Middle frontal gyrus (tissue), 1 donor: Measurements from ENCODE around the gene SYNJ2.

Experiments
- DNase-seq: peaks from one replicate; pipeline ENCODE4 v3.0.0-alpha.2; 2015; ENCODE audit warnings: low spot score; ENCODE audit errors: extremely low spot score

The SYNJ2 gene

DNA sequence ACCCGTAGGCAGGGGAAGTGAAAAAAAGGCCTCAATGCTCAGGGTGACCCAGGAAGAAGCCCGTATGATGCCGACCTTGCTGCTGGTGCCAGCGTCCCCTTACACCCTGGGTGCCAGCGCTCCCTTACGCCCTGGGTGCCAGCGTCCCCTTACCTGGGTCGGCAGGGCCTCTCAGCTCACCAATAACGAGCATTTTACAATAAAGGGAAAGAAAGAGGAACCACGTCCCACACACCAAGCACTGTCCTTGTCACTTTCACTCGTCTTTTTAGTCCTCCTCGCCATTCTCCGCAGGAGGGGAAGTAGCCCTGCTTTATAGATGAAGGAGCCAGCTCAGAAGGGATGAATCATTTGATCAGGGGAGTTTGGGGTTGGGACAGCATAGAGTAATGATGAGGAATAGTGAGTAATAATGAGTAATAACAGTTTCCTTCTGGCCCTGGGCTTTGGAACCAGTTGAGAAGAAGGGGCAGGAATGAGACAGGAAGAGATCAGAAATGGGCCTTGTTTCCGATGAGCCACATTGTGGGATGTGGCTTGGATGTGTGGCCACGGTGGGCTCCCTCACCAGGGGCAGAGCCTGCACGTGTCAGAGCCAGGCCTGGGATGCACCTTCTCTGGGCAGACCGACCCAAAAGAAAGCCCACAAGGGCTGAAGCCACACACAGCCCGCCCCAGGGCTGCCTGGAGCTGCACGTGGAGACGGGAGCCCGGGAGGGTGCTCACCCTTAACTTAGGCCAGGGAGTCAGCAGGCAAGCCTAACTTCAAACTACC, 75.7 kb downstream of the SYNJ2 start:
- no peak for DNase-seq

DNA sequence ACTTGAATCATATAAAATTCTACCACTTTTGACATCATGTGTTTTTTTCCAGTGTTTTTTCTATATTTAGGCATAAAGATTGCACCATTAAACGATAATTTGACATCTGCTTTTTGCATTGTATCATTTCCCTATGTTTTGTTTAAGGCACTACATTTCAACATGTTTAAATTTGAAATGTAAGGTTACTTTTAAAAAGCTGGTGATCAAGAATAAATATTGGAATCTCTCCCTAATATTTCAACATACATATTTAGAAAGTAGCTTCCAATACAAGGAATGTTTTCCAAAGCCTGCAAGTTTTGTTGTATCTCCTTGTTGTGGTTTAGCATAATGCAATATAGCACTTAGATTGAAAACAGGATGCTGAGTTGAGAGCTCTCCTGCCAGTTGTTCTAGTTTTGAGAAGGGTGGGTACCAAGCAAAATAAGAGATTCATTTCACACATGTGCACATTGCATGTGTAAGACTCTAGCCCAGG, 76.5 kb downstream of the SYNJ2 start:
- DNase-seq = no peak

DNA sequence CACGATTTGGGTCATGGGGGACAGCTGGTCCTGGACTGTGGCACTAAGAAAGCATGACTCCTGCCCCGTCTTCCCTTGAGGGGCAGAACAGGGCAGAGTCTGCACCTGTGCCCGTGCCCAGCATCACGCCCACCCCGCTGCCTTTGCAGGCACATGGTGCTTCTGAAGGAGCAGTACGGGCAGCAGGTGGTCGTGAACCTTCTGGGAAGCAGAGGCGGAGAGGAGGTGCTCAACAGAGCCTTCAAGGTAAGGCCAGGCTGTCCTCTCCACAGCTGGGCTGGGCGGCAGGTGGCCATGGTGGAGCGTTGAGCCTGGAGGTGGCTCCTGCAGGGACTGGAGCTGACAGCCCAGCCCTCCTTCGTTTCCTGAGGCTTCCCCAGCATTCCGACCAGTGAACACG, 77.4 kb downstream of the SYNJ2 start:
- no peak for DNase-seq

DNA sequence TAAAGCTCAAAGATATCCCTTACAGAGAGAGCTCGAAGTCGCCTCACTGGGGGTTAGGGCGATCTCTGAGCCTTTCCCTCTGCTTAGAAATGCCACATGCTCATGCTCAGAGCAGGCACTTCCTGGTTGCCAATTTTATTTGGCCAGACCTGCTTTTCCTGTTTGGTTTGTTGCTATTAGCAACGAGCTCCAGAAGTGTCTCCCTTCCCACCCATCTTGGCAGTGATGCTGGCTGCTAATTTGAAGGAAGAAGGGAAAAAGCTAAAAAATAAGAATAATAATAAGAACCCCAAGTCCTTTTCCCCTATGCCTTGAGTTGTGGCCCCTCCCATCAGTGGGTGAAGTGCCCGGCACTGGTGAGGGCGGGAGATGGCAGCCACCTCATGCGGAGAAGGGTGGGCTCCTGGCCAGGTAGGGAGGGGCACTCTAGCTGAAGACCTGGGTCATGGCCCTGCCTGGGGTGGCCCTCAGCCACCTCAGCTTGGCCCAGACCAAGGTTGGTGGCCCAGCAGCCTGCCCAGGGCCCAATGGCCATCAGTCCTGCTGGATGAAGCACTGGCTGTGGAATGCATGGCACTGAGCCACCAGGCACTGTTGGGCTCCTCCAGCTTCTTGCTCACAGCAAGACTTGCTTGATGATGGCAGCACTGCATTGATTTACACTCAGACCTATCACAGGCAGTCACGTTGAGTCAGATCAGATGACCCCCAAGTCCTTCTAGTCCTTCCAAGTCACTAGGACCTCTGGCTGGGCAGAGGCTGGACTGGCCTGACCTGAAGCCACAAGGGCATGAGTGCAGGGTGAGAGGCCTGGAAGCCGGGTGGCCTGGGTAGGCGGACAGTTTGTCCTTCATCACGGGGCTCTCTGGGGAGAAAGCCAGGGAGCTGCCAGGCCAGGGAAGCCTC, 79.0 kb downstream of the SYNJ2 start:
- DNase-seq = peak; percentile 65

DNA sequence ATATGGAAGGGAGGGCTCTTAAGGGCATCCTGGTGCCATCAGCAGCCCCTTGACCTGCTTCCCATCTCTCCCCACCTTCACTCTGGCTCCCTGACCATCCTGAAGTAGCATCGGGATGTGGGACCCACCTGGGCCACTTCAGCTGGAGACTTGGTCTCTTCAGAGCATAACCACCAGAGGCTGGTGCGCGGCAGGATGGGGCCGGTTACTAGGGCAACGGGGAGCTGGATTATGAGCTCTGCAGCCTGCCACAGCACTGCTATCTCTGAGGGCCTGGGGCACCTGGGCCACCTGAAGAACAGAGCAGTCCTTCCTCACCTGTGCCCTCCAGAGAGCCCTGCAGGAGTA, 79.7 kb downstream of the SYNJ2 start:
- DNase-seq = no peak

DNA sequence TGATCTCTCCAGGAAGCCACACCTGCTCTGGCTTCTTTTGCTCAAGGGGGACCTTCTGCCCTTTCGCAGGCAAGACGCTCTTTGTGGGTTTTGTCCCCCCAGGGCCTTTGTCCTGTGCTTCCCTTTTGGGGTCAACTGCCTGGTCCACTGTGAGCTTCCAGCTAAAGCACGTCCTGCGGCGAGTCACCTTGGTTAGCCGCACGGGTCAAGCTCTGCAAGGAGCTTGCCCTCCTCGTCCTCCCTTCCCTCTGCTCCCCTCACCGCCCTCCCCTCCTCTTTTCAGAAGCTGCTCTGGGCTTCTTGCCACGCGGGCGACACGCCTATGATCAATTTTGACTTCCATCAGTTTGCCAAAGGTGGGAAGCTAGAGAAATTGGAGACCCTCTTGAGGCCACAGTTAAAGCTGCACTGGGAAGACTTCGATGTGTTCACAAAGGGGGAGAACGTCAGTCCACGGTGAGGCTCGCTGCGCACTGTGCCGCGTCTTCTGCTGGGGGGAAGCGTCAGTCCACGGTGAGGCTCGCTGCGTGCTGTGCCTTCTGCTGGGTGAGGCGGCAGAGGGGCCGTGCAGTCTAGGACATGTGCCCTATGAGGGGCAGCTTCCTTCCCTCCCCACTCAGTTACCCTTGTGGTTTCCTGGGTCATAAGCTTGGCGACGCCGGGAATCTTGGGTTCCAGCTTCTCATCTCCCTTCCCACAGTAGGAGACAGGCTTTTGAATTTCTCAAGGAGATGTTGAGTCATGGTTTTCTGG, 80.2 kb downstream of the SYNJ2 start:
- no peak for DNase-seq

DNA sequence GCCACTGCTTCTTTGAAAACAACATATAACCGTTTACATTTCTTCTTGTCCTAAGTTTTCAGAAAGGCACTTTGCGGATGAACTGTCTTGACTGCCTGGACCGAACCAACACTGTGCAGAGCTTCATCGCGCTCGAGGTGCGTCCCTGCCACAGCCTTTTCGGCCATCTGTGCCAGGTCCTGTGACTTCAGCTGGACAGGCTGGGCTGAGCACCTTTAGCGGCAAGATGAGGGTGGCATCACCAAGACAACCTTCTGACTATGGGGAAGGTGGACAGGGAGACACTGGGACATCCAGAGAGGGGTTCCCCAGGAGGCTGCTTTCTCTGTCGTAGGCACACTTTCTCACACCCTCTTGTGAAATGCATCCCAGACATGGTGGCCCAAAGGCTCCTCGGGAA, 82.1 kb downstream of the SYNJ2 start:
- DNase-seq = no peak

DNA sequence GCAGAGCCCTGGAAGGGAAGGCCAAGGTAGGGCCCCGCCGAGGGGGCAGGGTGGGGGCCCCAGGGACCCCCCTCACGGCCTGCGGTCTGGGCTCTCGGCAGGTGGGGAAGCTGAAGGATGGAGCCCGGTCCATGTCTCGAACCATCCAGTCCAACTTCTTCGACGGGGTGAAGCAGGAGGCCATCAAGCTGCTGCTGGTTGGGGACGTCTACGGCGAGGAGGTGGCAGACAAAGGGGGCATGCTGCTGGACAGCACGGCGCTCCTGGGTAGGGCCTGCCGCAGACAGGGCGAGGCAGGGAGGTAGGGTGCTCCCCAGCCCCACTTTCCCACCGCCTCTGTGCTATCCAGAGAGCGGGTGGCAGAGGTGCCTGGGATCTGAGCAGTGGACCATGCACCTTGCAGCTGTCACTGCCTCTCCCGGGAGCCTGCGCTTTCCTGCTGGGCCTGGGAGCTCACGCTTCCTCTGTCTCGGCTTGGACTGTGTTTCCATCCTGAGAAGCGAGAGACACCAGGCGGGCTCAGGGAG, 83.1 kb downstream of the SYNJ2 start:
- no peak for DNase-seq

DNA sequence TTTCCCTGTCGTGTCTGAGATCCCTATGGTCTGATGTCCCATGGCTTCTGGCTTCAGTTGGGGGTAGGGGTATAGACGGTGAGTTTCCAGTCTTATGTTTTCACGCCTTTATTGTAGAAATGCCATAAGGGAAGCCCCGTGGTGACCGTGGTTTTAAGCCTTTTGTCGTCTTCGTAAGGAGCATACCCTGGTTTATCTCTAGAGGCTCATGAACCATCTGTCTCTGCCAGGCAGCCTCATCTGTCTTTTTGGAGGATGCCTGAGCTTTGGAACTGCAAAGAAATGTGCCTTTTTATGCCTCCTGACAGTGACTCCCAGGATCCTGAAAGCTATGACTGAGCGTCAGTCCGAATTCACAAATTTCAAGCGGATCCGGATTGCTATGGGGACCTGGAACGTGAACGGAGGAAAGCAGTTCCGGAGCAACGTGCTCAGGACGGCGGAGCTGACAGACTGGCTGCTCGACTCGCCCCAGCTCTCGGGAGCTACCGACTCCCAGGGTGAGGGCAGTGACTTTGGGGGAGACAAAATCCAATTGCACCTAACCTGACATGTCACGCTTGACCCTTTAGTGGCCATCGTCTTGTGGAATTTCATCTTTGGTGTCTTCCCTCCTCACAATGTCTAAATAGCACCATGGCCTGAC, 84.6 kb downstream of the SYNJ2 start:
- DNase-seq = no peak

DNA sequence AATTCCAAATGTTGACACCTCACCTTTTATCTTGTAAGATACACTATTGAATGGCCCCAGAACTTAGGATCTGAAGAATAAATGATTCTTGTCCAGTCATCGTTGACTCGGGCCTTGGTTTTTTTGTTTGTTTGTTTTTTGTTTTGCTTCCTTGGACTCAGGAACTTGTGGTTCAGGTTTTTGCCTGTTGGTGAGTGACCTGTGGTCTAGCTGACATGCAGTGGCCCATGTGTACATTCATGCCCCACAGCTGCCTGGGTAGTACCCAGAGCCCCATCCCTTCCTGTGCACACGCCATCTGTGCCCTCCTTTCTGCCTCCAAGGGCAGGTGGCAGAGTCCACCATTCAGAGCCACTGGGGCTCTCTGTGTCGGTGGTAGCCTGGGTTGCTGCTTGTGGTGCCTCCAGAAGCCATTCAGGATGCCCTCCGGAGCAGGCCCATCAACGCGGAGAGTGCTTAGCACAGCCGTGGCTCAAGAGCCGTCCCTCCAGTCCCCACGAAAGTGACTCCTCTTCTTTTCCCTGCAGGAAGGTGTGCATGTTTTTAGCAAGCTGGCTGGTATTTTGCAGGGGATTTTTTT, 85.9 kb downstream of the SYNJ2 start:
- no peak for DNase-seq

DNA sequence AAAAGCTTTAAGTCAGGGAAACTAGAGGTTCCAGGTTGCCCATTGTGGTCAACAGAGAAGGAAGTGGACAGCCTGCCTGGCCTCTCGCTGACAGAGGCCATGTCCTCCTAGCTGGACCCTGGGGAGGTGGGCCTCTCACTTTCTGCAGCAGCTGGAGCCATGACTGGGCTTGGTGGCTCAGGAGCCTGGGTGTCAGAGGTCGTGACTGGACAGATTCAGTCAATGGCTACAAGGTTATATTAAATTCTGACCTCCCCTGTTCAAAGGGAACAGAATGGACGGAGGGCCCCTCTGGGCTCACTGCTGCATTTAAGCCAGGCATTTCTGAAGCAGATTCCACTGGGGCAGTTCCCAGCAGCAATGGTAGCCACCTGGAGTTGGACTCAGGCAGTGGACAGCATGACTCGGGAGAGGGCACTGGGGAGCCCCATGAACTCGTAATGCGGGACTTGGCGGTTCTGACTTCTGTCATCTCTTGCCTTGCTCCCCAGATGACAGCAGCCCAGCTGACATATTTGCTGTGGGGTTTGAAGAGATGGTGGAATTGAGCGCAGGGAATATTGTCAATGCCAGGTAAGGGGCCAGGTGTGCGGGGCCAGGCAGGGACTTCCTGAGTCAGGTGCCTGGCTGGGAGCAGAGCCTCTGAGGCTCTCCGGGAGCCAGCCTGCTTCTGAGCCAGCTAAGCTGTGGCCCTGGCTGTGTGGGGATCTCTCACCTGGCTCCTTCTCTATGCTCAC, 86.7 kb downstream of the SYNJ2 start:
- no peak for DNase-seq

DNA sequence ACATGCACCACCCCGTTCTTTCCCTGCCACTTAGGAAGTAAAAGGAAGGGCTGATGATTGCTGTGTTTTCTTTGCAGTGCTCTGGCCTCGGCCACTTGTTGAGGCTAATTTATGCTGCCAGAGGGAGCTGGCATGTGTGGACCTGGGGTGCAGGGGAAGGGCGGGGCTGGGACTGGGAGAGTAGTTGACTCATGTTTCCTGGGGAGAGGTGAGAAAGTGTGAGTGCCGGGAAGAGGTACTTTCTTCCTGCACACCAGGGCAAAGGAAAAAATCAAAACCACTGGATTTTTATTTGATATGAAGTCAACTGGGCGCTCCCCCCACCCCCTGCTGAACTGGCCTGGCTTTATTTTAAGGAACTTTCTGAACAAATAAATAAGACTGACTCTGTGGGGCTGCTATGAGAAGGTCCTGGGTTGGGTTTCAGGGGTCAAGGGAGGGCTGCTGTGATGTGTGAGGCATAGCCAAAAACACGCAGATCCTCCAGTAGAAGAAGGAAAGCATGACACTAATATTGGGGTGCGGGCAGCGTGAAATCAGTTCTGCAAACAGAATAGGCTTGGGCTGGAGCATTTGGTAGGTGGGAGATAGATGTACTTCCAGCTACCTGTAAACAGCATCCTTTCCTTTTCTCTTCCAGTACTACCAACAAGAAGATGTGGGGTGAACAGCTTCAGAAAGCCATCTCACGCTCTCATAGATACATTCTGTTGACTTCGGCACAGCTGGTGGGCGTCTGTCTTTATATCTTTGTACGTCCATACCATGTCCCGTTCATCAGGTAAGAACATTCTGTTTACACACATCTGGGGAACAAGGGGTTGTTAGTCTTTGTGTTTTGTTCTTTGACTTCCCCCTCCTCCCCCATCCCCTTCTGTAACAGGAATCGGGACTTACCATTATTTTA, 87.5 kb downstream of the SYNJ2 start:
- no peak for DNase-seq

DNA sequence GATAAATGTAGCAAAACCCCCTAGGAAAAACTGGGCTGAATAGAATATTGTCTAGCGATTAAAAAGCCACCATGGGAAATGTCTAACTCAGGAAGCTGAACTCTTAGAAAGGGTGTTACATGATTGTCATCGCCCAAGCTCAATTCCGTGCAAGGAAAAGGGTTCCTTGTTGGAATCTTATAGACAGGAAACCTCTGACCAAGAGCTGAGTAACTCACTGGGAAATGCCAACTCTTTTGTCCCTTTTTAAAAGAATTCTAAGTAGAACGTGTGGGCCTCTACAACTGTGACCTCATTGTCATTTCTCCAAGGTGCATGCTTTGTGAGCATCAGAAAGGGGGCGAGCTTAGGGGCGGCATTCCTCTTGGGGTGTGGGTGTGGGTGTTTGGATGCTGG, 88.1 kb downstream of the SYNJ2 start:
- no peak for DNase-seq

DNA sequence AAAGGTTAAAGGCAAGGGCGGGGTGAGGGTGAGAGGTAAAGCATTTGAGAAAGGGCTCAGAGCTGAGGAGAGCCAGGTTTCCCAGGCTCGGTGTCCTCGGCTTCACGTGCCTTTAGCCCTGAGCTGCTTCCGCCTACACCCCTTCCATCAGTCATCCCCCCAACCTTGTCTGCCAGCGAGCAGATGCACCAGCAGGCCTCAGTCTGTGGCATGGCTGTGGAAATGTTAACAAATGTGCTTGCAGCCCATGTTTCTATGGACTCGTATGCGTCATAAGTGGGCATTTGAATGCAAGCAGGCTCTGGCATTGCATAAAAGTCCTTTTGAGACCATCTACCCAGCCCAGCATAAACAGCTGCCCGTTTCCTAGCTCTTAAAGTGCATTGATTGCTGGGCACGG, 88.8 kb downstream of the SYNJ2 start:
- DNase-seq = no peak

DNA sequence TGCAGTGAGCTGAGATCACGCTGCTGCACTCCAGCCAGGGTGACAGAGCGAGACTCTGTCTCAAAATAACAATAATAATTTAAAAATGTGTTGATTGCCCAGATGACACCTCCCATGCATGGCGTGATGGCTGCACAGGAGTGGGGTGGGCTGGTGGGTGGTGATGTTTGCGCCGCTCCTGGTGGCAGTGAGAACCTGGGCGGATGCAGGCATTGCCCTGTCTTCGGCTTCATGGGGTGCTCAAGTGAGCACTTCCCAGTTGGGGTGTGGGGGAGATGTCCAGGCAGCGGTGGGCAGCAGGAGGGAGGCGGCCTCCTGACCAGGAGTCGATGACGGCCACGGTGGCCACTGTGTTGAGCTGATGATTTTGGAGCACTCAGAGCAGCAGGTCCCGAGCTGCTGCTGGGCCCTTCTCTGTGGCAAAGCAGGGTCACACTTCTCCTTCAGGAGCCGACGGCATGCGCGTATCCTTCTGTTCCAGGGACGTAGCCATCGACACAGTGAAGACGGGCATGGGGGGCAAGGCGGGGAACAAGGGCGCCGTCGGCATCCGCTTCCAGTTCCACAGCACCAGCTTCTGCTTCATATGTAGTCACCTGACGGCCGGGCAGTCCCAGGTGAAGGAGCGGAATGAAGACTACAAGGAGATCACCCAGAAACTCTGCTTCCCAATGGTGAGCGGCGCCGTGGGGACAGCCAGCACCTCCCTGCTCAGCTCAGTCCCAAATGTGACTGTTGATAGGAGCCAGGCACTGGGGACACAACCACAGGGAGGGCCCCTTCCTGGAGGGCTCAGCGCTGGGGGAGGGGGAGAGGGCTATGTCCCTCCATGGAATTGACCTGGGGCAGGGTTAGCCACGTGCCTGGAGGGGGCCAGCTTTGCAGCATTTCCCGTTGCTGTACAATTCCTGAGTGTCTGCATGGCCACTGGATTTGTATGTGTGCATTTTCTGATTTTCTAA, 89.7 kb downstream of the SYNJ2 start:
- DNase-seq = no peak

DNA sequence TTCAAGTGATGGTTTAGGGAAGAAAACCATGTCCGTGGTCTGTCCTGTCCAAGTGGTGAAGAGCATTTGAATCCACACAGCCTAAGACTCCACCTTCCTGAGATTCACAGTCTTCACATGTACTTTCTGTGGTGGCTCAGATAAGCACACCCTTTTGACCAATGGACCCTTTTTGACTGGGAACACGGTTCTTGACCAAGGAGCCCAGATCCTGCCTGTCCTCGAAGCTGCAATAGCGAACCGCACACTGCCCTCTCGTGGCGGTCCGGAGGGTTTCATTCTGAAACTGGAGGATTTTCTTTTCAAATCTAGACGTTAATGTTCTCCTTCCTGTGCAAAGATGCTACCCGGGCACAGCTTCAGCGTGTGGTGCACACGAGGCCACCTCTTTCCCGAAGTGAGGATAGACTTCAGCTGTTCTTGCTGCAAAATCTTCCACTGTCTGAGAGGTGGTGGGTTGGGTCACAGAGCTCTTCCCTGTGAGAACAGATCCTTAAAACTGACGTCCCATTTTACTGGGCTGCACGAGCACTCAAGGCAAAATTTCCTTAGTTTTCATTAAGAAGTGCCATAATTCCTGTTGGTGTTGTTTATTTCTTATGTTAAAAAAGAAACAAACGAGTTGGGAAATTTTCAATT, 90.5 kb downstream of the SYNJ2 start:
- peak; percentile 52 for DNase-seq

DNA sequence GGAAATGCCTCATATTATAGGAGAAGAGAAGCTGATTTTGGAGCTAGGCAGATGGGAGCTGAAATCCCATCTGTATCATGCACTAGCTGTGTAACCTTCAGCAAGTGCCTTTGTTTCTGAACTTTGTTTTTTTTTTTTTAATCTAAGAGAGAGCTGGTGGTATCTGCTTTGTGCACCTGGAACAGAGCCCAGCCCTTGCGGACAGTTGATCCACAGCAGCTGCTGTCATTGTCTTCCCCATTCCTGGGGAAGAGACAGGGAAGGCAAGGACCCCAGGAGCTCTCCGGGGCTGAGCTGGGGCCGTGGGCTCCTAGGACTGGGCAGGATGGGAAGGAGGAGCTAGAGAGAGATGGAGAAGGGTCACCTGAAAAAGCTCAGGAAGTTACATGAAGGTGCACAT, 92.1 kb downstream of the SYNJ2 start:
- DNase-seq = no peak
